DMS 273 (cell line): Measurements from ENCODE around the gene PLEKHA1.

Experiments used
- DNase-seq: peaks from one replicate; lab custom pipeline; 2025; ENCODE audit not compliant: unreplicated experiment; lab: John Stamatoyannopoulos, UW

The PLEKHA1 gene

DNA sequence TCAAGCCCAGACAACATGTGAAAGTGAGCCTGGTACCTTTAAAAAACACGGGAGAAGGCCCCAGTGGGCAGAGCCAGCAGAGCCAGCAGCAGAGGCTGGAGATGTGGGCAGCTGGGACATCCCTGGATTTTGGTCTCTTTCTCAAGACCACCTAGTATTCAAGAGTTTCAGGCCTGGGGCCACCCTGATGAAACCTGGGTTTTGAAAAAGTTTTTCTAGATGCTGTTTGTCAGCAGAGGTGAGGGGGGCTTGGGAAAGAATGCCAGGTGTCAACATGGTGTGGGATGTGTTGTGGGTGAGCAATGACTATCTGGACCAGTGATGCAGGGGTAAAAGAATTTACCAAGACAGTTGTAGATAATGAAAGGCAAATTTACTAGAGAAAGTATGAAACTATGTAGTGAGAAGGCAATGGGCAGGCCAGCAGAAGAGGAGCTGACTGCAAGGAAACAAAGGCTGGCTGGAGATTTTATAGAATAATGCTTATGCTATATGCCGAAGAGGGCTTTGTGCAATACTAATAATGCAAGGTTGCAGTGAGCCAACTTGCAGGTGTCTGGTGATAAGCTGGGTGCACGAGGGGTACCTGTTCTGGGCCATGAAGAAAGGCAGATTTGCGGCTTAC is 28.1 kb upstream of the PLEKHA1 start:
- no peak for DNase-seq

DNA sequence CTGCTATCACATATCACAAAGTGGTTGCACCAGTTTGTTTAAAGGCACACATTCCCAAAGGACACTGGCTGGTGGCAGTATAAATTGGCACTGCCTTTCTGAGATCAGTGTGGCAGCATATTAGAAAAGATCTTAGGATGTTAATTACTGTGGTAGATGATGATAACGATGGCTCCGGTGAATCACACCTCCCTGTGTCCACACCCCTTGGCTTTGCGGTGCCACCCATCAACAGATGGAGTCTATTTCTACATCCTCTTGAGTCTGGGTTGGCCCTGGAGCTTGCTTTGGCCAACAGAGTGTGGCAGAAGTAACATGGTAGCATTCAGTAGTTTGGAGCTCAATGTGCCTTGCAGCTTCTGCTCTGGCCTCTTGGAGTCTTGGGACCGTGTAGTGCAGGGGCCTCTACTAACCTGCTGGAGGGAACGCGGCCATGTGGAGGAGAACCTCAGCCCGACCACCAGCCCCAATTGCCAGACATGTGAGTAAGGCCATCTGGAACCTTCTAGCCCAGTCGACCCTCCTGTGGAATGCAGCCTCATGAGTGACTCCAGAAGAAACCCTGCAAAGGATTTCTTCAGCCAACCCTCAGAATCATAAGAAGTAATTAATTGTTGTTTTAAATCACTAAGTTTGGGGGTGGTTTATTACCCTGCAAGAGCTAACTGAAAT is 27.2 kb upstream of the PLEKHA1 start:
- no peak for DNase-seq

GRCh38 chr10:122348512-122348911 is 26.0 kb upstream of the PLEKHA1 start:
- DNase-seq = no peak

DNA sequence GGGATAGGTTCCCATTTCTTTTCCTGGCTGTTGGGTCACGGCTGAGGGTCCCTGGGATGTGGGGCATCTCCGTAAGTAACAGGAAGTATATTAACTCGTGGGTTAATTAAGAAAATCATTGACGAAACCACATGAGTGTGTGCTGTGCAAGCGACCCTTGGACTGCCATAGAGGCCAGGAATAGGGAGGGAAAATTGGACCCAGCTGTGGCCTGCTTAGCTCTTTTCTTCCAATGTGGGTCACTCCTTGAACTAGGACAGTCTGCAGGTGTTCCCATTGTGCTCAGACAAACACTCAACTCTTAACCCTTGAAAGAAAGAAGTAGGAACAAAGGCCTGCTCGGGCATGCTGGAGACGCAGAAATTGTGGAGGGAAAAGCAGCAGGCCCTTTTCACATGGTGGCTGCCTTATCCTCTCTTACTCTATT is 25.6 kb upstream of the PLEKHA1 start:
- no peak for DNase-seq

DNA sequence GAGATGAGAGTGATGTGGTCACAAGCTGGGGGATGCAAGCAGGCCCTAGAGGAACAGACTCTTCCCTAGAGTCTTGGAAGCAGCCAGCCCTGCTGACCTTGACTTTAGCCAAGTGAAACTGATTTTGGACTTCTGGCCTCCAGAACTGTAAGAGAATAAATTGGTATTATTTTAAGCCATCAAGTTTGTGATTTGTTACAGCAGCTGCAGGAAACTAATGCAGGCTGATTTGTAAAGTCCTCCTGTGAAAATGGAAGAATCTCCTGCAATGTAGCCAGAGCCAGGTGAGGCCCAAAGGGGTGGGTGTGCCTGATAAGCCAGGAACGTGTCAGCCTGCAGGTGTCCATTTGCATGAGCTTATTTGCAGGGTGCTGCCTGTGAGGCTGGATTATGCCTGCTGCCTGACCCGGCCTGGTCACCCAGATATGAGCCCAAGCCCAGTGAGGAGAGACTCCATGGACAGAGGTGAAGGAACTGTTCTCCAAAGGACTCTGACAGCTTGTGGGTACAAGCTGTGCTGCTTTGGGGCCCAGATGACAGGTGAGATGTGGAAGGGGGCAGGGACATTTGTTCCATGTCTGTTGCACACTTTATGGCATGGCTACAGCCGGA is 24.6 kb upstream of the PLEKHA1 start:
- no peak for DNase-seq

DNA sequence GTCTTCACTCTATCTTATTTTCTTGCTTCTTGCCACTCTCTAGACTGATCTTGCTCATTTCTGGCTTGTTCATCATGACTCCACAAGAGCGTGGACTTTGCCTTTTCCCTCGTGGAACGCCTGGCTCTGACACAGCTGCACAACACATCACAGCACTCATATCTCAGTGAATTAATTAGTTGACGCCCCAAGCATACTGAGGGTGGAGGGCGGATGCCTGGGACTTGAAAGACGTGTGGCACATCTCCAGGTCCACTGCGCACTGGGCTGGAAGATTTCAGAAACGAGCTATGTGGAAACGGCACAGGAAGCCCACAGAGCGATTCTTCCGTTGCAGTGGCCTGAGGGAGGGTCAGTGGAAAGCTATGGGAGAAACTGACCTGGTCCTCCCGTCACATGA is 23.6 kb upstream of the PLEKHA1 start:
- no peak for DNase-seq

DNA sequence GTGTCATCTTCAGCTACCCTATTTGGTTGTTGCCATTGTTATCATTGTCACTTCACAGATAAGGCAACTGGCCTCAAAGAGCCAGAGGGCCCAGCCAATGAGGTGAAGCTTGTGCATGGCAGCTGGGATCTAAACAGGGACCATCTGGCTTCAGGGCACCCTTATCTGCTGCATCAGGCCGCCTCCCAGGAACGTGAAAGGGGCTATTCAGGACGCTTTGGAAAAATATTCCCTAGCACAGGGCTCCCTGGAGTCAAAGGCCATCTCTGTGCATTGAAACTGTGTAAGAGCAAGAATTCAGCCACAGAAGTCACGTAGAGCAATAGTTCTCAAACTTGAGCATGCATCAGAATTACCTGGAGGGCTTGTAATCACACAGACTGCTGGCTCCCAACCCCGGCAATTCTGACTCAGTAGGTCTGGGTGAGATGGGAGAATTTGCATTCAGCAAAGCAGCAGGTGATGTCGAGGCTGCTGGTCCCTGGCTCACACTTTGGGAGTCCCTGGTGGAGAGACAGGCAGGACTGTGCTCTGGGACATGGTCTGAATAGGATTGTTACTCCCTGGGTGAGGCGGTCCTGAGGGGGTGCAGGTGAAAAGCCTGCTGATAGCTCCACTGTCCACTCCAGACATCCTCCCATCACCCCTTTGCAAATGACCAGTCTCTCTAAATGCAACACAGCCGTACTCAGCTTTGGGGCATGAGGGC is 21.5 kb upstream of the PLEKHA1 start:
- peak; percentile 80 for DNase-seq

DNA sequence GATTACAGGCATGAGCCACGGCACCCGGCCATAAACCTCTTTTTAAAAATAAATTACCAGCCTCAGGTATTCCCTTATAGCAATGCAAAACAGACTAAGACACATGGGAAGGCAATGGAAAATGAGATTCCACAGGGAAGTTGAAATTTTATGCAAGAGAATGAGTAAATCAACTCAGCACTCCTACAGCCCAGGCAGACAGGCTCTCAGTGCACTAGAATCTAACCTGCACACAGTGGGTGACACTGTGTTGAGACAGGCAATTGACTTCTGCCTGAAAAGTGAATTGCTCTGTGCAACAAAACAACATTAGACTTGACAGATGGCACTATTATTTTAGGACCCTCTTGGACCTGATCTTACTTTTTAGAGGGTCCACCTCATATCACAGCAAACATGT is 20.1 kb upstream of the PLEKHA1 start:
- DNase-seq = no peak

DNA sequence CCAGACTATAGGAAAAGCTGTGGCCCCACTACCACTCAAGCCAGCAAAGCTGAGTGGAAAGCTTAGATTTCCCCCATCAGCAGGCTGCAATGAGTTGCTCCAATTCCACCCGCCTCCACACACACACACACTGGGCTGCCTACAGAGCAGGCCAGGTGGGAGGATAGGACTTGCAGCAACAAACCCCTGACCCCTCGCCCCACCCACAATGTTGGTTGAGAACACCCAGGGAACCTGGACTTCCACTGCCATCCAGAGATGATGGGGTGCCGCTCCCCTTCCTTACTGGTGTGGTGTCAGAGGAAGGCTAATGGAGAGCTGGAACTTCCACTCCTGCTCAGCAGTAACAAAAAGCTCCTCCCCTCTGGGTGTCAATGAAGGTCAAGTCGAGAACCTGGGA is 16.8 kb upstream of the PLEKHA1 start:
- DNase-seq = no peak

DNA sequence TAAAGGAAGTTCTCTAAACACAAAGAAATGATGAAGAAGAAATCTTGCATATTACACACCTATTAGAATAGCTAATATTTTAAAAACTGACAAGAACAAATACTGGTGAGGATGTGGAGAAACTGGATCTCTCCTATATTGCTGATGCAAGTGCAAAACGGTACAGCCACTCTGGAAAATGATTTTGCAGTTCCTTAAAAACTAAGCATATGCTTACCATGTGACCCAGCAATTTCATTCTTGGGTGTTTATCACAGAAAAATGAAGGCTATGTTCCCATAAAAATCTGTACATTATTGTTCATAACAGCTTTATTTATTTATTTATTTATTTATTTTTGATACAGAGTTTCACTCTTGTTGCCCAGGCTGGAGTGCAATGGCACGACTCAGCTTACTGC is 14.9 kb upstream of the PLEKHA1 start:
- no peak for DNase-seq

GRCh38 chr10:122361046-122361445 is 13.5 kb upstream of the PLEKHA1 start:
- DNase-seq = no peak

- DNase-seq = no peak
Measured at GRCh38 chr10:122362031-122362592, 12.4 kb upstream of the PLEKHA1 start.

DNA sequence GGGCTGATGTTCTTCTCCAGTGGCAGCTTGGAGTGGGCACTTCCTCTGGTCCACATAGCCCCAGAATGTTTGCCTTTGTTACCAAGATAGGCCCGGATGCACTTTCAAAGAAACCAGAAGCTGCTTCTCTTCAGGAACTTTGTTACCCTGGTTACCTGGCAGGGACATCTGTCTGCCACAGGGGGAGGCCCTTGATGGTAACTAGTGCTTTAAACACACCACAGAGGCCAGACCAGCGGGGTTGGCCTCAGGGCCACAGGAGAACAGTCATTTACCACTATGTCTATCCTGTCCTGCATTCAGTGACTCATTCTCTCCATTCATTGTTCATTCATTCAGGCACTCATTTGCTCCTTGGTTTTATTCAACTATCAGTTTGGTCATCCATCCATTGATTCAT is 11.9 kb upstream of the PLEKHA1 start:
- peak; percentile 66 for DNase-seq

DNA sequence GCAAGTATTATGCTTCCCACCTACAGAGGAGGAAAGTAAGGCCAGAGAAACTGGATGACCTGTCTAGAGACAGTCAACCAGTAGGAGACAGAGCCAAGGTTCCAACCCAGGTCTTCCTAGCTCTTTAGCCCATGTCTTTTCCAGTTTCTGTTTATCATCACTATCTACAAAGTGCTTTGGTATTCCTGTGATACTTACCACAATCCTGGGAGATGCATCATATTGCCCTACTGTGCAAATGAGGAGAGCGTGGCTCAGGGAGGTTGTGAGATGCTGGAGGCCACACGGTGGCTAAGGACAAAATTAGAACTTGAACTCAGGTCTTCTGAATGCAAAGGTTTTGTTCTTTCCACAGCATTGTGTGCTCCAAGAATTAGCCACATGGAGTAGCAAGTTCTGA is 11.2 kb upstream of the PLEKHA1 start:
- DNase-seq = no peak

DNA sequence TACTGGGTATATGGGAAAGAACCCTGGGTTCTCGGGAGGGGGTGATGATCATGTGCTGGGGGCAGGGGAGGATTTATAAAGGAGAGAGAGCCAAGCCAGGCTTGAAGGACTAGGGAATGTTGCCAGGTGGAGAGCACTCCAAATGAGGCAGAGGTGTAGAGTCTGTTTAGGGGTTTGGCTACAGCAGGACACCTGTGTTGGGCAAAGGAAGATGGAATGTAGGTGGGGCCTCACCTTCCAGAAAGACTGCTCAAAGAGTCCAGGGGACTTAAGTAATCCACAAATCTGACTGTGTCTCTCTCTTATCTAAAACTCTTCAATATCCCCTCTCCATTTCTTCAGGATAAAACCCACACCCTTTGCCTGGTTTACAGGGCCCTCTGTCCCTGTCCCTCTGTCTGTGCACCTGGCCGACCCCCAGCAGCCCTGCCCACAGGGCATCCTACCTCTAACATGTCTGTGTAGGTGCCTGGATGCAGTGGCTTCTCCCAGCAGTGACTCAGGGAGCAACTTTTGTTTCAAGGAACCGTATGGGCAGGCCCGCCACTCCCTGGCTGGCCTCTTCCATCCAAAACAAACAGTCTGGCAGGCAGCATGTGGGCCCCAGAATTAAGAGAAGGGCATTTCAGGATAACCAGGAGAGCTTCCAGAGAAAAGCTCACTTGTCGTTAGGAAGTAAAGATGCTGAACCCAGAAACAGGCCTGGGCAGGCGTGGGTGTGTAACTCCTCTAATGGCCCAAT is 10.6 kb upstream of the PLEKHA1 start:
- peak; percentile 79 for DNase-seq

DNA sequence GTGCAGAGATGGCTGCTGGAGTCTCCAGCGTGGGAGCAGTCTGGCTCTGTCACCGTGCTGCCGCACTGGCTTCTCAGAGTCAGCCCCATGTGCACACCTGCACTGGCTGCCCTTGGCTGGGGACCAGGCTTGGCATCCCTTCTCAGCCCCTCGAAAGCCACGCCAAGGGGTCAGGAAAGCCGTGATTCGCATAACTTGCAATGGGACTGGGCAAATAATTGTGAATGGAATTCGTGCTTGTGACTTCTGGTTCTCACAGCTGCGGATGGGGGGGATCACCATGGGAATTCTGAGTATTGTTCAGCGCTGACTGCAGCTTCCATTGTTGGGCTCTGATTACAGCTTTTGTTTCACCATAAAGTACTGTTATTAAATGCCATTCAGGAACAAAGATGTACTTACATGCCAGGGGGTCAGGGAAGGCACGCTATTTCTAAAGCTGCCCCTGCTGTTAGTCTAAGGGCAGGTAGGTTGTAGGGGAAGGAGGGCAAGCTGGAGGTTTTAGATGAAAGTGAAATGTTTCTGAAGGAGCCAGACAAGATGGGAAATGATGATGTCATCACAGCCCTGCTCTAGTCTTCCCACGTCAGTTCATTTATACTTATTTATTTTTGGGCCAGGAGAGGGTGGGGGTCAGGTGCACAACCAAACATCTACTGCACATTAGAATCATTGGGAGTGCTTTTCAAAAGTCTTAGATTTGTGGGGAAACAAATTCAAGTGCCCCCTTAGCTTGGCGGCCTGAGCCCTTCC is 5.8 kb upstream of the PLEKHA1 start:
- DNase-seq = no peak

DNA sequence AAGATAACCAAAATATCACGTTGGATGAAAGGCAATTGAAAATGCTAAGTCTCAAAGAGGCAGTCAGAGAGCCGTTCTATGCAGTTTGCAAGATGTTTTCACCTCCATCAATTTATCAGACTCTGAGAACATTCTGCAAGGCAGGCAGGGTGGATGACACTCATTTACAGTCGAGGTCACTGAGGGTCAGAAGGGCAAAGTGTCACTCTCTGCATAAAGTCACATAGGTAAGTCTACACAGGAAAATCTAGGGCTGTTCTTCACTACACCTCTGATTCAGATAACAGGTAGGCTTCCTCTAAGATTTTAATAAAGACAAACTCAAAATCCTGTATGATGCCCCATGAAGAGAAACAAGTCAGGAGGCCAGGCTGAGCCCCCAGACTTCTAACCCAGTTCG is 1.4 kb upstream of the PLEKHA1 start:
- no peak for DNase-seq

DNA sequence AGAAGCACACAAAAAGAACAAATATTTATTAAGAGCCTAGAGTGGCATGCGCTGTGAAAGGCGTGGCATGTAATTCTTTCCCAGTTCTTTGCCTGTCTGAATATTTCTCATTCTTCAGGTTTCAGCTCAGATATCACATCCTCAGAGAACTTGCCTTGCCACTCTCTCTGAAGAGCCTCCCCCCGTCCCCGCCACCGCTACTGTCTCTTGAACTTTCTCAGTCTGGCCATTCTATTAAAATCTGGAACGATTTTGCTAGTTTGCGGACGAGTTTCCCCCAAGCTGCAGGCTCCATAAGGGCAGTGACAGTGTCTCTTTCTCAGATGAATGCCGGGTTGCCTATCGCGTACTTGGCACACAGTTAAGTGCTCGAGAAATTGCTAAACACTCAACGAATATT is 787 bp upstream of the PLEKHA1 start:
- peak; percentile 39 for DNase-seq

GRCh38 chr10:122374859-122375678 is 561 bp downstream of the PLEKHA1 start:
- peak; percentile 76 for DNase-seq
